K562 (cell line): ENCODE results near the gene PDE6H.

Source experiments
- EZH2 ChIP-seq: IDR thresholded peaks from 2 replicates; pipeline ENCODE4 v1.6.1; 2012; ENCODE audit warnings: low read depth, mild to moderate bottlenecking, inconsistent platforms, low read length, borderline replicate concordance
- FOXJ3 ChIP-seq: sonication (generic); formaldehyde crosslinking; IDR thresholded peaks from 2 replicates; pipeline ENCODE4 v1.4.0; 2020; ENCODE audit warnings: mild to moderate bottlenecking, missing genetic modification reagents
- GATAD2A ChIP-seq: fragments of 450-650 bp; IDR thresholded peaks from 2 replicates; pipeline ENCODE4 v1.6.1; 2017
- KAT8 ChIP-seq: fragments of 450-650 bp; IDR thresholded peaks from 2 replicates; pipeline ENCODE4 v1.6.1; 2016; ENCODE audit warnings: low read depth, mild to moderate bottlenecking
- POLR2A ChIP-seq: fragments of 450-650 bp; conservative IDR thresholded peaks from 2 replicates; pipeline ENCODE4 v1.6.1; 2016
- RFX5 ChIP-seq: IDR thresholded peaks from 2 replicates; pipeline ENCODE4 v1.6.1; 2011; ENCODE audit warnings: low read depth, mild to moderate bottlenecking, improper control_type of control experiment, low read length
- SNRNP70 ChIP-seq: fragments of 200-400 bp; formaldehyde crosslinking; optimal IDR thresholded peaks from 2 replicates; pipeline ENCODE3; 2017; ENCODE audit warnings: low read depth, low read length
- ZNF197 ChIP-seq: fragments of 200-800 bp; sonication (Bioruptor generic); IDR thresholded peaks from 2 replicates; pipeline ENCODE4 v1.6.1; 2016; ENCODE audit warnings: low read depth, missing genetic modification characterization, missing compliant biosample characterization
- ZNF3 ChIP-seq: fragments of 250-450 bp; sonication (Bioruptor Pico); IDR thresholded peaks from 2 replicates; pipeline ENCODE4 v1.5.0; 2021; ENCODE audit warnings: mild to moderate bottlenecking, moderate library complexity
- ZZZ3 ChIP-seq: fragments of 450-650 bp; IDR thresholded peaks from 2 replicates; pipeline ENCODE4 v1.6.1; 2016; ENCODE audit warnings: antibody characterized with exemption, mild to moderate bottlenecking, moderate library complexity
- TF ChIP-seq, protein P1 (sequence below), 3 experiments: IDR thresholded peaks in 2 of 3; conservative IDR thresholded peaks in 1 of 3; 2 replicates each; pipeline ENCODE4 v1.5.1; 2011 to 2012; ENCODE audit warnings: low read length in 3 of 3, mild to moderate bottlenecking in 3 of 3, control low read depth in 2 of 3, improper control_type of control experiment in 1 of 3, inconsistent platforms in 1 of 3, low read depth in 1 of 3, mixed read lengths in 1 of 3, moderate library complexity in 1 of 3; ENCODE audit not compliant: insufficient read depth in 2 of 3
- TF ChIP-seq, protein P2 (sequence below): IDR thresholded peaks from 2 replicates; pipeline ENCODE4 v1.6.1; 2016; ENCODE audit warnings: missing genetic modification characterization, missing compliant biosample characterization
- TF ChIP-seq, protein P3 (sequence below), 2 experiments: fragments of 450-650 bp in 1 of 2; sonication (generic) in 1 of 2; formaldehyde crosslinking in 1 of 2; IDR thresholded peaks; 2 replicates each; pipeline versions ENCODE4 v1.7.1 to v1.9.0; 2016 to 2022; ENCODE audit warnings: inconsistent platforms in 1 of 2, mild to moderate bottlenecking in 1 of 2, missing genetic modification reagents in 1 of 2
- TF ChIP-seq, protein P4 (sequence below): sonication (generic); formaldehyde crosslinking; IDR thresholded peaks from 2 replicates; pipeline ENCODE4 v1.8.1; 2022; ENCODE audit warnings: missing genetic modification reagents

DNA sequence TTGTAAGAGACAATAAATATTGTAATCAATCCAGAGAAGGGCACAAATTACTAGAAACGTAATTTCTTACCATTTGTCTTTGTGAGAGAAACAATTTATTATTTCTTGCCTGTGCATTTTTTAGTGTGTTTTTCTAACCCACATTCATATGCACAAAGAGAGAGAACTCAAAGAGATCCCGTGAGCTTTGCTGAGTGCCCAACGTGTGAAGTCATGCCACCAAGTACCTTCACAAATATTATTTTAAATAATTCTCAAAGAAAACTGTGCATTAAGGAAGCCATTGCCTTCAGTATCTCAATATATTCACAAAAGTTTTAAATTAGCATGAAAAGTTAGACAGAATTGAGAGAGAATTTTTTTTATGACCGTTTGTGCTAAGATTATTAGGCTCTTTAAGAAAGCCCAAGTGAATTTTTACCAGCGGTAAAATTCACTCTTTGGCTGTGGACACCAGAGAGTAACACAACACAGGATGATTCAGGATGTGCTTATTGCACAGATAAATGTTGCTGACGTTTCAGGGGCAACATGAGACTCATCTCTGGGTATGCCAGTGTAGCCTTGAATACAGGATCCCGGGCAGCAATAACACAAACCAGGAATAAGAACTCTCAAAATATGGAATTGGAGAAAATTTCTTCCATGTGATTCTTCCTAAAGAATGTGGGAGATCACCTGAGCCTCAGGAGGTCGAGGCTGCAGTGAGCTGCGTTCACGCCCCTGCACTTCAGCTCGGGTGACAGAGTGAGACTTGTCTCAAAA is 14.3 kb upstream of the PDE6H start:
- TF ChIP-seq EZH2 (no peak), ZNF197 (no peak), POLR2A (no peak), RFX5 (no peak), ZNF3 (CRISPR knock-in tag) (no peak), SNRNP70 (no peak), ZZZ3 (no peak), GATAD2A (no peak), FOXJ3 (no peak), KAT8 (no peak)
- TF ChIP-seq, protein P1, sequence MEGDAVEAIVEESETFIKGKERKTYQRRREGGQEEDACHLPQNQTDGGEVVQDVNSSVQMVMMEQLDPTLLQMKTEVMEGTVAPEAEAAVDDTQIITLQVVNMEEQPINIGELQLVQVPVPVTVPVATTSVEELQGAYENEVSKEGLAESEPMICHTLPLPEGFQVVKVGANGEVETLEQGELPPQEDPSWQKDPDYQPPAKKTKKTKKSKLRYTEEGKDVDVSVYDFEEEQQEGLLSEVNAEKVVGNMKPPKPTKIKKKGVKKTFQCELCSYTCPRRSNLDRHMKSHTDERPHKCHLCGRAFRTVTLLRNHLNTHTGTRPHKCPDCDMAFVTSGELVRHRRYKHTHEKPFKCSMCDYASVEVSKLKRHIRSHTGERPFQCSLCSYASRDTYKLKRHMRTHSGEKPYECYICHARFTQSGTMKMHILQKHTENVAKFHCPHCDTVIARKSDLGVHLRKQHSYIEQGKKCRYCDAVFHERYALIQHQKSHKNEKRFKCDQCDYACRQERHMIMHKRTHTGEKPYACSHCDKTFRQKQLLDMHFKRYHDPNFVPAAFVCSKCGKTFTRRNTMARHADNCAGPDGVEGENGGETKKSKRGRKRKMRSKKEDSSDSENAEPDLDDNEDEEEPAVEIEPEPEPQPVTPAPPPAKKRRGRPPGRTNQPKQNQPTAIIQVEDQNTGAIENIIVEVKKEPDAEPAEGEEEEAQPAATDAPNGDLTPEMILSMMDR (IDR thresholded peaks at IDR 0.05 in 2 of 3, conservative IDR thresholded peaks at IDR 0.05 in 1 of 3; ENCODE audit: insufficient read depth in 2 of 3, low read depth in 1 of 3, low read length in 3 of 3): no peak
- TF ChIP-seq, protein P2, sequence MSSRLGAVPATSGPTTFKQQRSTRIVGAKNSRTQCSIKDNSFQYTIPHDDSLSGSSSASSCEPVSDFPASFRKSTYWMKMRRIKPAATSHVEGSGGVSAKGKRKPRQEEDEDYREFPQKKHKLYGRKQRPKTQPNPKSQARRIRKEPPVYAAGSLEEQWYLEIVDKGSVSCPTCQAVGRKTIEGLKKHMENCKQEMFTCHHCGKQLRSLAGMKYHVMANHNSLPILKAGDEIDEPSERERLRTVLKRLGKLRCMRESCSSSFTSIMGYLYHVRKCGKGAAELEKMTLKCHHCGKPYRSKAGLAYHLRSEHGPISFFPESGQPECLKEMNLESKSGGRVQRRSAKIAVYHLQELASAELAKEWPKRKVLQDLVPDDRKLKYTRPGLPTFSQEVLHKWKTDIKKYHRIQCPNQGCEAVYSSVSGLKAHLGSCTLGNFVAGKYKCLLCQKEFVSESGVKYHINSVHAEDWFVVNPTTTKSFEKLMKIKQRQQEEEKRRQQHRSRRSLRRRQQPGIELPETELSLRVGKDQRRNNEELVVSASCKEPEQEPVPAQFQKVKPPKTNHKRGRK: no peak
- TF ChIP-seq, protein P3, sequence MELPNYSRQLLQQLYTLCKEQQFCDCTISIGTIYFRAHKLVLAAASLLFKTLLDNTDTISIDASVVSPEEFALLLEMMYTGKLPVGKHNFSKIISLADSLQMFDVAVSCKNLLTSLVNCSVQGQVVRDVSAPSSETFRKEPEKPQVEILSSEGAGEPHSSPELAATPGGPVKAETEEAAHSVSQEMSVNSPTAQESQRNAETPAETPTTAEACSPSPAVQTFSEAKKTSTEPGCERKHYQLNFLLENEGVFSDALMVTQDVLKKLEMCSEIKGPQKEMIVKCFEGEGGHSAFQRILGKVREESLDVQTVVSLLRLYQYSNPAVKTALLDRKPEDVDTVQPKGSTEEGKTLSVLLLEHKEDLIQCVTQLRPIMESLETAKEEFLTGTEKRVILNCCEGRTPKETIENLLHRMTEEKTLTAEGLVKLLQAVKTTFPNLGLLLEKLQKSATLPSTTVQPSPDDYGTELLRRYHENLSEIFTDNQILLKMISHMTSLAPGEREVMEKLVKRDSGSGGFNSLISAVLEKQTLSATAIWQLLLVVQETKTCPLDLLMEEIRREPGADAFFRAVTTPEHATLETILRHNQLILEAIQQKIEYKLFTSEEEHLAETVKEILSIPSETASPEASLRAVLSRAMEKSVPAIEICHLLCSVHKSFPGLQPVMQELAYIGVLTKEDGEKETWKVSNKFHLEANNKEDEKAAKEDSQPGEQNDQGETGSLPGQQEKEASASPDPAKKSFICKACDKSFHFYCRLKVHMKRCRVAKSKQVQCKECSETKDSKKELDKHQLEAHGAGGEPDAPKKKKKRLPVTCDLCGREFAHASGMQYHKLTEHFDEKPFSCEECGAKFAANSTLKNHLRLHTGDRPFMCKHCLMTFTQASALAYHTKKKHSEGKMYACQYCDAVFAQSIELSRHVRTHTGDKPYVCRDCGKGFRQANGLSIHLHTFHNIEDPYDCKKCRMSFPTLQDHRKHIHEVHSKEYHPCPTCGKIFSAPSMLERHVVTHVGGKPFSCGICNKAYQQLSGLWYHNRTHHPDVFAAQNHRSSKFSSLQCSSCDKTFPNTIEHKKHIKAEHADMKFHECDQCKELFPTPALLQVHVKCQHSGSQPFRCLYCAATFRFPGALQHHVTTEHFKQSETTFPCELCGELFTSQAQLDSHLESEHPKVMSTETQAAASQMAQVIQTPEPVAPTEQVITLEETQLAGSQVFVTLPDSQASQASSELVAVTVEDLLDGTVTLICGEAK (IDR thresholded peaks at IDR 0.05): no peak
- TF ChIP-seq, protein P3 (CRISPR knock-in tag; IDR thresholded peaks at IDR 0.05): no peak
- TF ChIP-seq, protein P4, sequence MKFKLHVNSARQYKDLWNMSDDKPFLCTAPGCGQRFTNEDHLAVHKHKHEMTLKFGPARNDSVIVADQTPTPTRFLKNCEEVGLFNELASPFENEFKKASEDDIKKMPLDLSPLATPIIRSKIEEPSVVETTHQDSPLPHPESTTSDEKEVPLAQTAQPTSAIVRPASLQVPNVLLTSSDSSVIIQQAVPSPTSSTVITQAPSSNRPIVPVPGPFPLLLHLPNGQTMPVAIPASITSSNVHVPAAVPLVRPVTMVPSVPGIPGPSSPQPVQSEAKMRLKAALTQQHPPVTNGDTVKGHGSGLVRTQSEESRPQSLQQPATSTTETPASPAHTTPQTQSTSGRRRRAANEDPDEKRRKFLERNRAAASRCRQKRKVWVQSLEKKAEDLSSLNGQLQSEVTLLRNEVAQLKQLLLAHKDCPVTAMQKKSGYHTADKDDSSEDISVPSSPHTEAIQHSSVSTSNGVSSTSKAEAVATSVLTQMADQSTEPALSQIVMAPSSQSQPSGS (CRISPR knock-in tag): no peak
